GM12878 (cell line): Measurements from ENCODE around the gene PCDHGC5. TPM values are rescaled to one million over a fixed set of nuclear protein-coding genes. Genes with fewer than 3 reads are reported as not detected.

Source experiments
- ATF7 ChIP-seq: fragments of 450-650 bp; IDR thresholded peaks from 2 replicates; pipeline ENCODE4 v1.6.1; 2016; ENCODE audit warnings: low read depth, mild to moderate bottlenecking
- BRCA1 ChIP-seq: IDR thresholded peaks from 2 replicates; pipeline ENCODE4 v1.6.1; 2011; ENCODE audit warnings: low read depth, low read length, improper control_type of control experiment
- CBX5 ChIP-seq: sonication (generic); IDR thresholded peaks from 2 replicates; pipeline ENCODE4 v1.6.1; 2016; ENCODE audit warnings: low read depth, moderate library complexity, mild to moderate bottlenecking, inconsistent platforms
- CEBPB ChIP-seq, 2 experiments: fragments of 150-350 bp in 1 of 2; IDR thresholded peaks; 2 replicates each; pipeline ENCODE4 v1.6.1; 2012 to 2014; ENCODE audit warnings: low read depth in 2 of 2, low read length in 2 of 2, borderline replicate concordance in 1 of 2, inconsistent platforms in 1 of 2
- CUX1 ChIP-seq: IDR thresholded peaks from 2 replicates; pipeline ENCODE4 v1.6.1; 2012; ENCODE audit warnings: improper control_type of control experiment, low read depth, low read length; ENCODE audit not compliant: insufficient replicate concordance
- EED ChIP-seq: sonication (generic); IDR thresholded peaks from 2 replicates; pipeline ENCODE4 v1.6.1; 2016; ENCODE audit warnings: antibody characterized with exemption, low read depth
- EGR1 ChIP-seq, 2 experiments: IDR thresholded peaks; 1 replicate in 1 of 2; 2 replicates in 1 of 2; pipeline ENCODE4 v1.6.1; 2011 to 2012; ENCODE audit warnings: low read depth in 2 of 2, low read length in 2 of 2, borderline replicate concordance in 1 of 2, mild to moderate bottlenecking in 1 of 2, moderate library complexity in 1 of 2
- EZH2 ChIP-seq: IDR thresholded peaks from 2 replicates; pipeline ENCODE4 v1.6.1; 2012; ENCODE audit warnings: low read depth, mild to moderate bottlenecking, control low read depth, inconsistent platforms, low read length, borderline replicate concordance; ENCODE audit not compliant: control insufficient read depth
- GATAD2B ChIP-seq: fragments of 450-650 bp; conservative IDR thresholded peaks from 2 replicates; pipeline ENCODE4 v1.6.1; 2017; ENCODE audit warnings: low read depth, mild to moderate bottlenecking, moderate library complexity
- JUNB ChIP-seq: IDR thresholded peaks from 2 replicates; pipeline ENCODE4 v1.6.1; 2016; ENCODE audit warnings: antibody characterized with exemption, mild to moderate bottlenecking
- NFIC ChIP-seq: IDR thresholded peaks from 2 replicates; pipeline ENCODE4 v1.6.1; 2012; ENCODE audit warnings: low read depth, mild to moderate bottlenecking, inconsistent platforms, low read length, moderate library complexity
- NFXL1 ChIP-seq: fragments of 450-650 bp; IDR thresholded peaks from 2 replicates; pipeline ENCODE4 v1.6.1; 2017; ENCODE audit warnings: antibody characterized with exemption, mild to moderate bottlenecking, borderline replicate concordance
- NFYB ChIP-seq: IDR thresholded peaks from 2 replicates; pipeline ENCODE4 v1.6.1; 2011; ENCODE audit warnings: low read depth, mild to moderate bottlenecking, low read length, improper control_type of control experiment, moderate library complexity; ENCODE audit not compliant: insufficient read depth
- NKRF ChIP-seq: fragments of 450-650 bp; conservative IDR thresholded peaks from 2 replicates; pipeline ENCODE4 v1.6.1; 2017; ENCODE audit warnings: mild to moderate bottlenecking, moderate library complexity
- NR2C2 ChIP-seq: IDR thresholded peaks from 2 replicates; pipeline ENCODE4 v1.6.1; 2011; ENCODE audit warnings: borderline replicate concordance, low read depth; ENCODE audit not compliant: control insufficient read depth, insufficient read length
- RELA ChIP-seq: fragments of 450-650 bp; IDR thresholded peaks from 2 replicates; pipeline ENCODE4 v1.8.0; 2014; ENCODE audit warnings: borderline replicate concordance; ENCODE audit not compliant: partially characterized antibody
- RFX5 ChIP-seq: IDR thresholded peaks from 2 replicates; pipeline ENCODE4 v1.6.1; 2011; ENCODE audit warnings: low read depth, low read length, improper control_type of control experiment
- SUPT20H ChIP-seq: IDR thresholded peaks from 2 replicates; pipeline ENCODE4 v1.6.1; 2011; ENCODE audit warnings: low read depth, mild to moderate bottlenecking, low read length, moderate library complexity, borderline replicate concordance; ENCODE audit not compliant: control insufficient read depth
- TCF3 ChIP-seq: IDR thresholded peaks from 2 replicates; pipeline ENCODE4 v1.6.1; 2012; ENCODE audit warnings: low read depth, mild to moderate bottlenecking, low read length, borderline replicate concordance; ENCODE audit not compliant: insufficient read depth
- ZBTB11 ChIP-seq: fragments of 450-650 bp; formaldehyde crosslinking; IDR thresholded peaks from 2 replicates; pipeline ENCODE4 v1.5.0; 2022; ENCODE audit warnings: mild to moderate bottlenecking, missing genetic modification characterization
- polyA plus RNA-seq, 11 experiments: library from polyadenylated mRNA; depleted of rRNA in 4 of 11; unstranded in 6 of 11; stranded (reverse) in 5 of 11; fragments of >200 nt; fragmentation: Nextera tagmentation in 4 of 11; fragmentation: Illumina TruSeq in 1 of 11; extraction: Ambion mirVana in 4 of 11; extraction: Trizol in 1 of 11; gene quantifications; 1 replicate in 1 of 11; 2 replicates in 10 of 11; pipeline versions ENCODE4 v1.2.1 to v1.2.3, GENCODE V29; 2011 to 2016; ENCODE audit warnings: inconsistent platforms in 2 of 11, missing spikeins in 2 of 11, low read depth in 1 of 11
- total RNA-seq, 4 experiments: library from RNA; depleted of rRNA in 3 of 4; stranded (reverse); fragments of >200 nt in 3 of 4; fragmentation: Illumina TruSeq in 1 of 4; extraction: Trizol in 1 of 4; gene quantifications; 2 replicates each; pipeline versions ENCODE4 v1.2.1 to v1.2.3, GENCODE V29; 2013 to 2021

Gene PCDHGC5
- total and polyA plus RNA-seq, 10 of the 15 experiments (the other 5 are each of a cell fraction or from before 2014, with no cell fraction given): 0.05 to 0.87 (median 0.18) TPM; not detected in 2

GRCh38 chr5:141529002-141529401, 40.1 kb downstream of the PCDHGC5 start (continued):
- TF ChIP-seq NKRF (no peak), JUNB (peak; percentile 23; the same call in 1 of the 2 replicates), EZH2 (no peak), ATF7 (peak; percentile 13; the same call in 1 of the 2 replicates), NFIC (0 out of 2 replicates have a peak, but pooled peaks have one; percentile 35), EGR1 (IDR thresholded peaks at IDR 0.05; ENCODE audit: borderline replicate concordance in 1 of 2, low read depth in 2 of 2, low read length in 2 of 2) (no peak), RFX5 (no peak), CUX1 (no peak), GATAD2B (no peak), TCF3 (0 out of 2 replicates have a peak, but pooled peaks have one; percentile 18), NR2C2 (no peak), CEBPB (IDR thresholded peaks at IDR 0.05; ENCODE audit: borderline replicate concordance in 1 of 2, low read depth in 2 of 2, low read length in 2 of 2) (no peak), RELA (no peak), ZBTB11 (CRISPR knock-in tag) (no peak), SUPT20H (no peak), NFYB (no peak), CBX5 (0 out of 2 replicates have a peak, but pooled peaks have one; percentile 3), BRCA1 (no peak), EED (no peak; the same call in 1 of the 2 replicates), NFXL1 (no peak)
